Prostate gland (tissue), 2 donors: ENCODE results near the gene INPP5F. TPM values are rescaled to one million over a fixed set of nuclear protein-coding genes. Genes with fewer than 3 reads are reported as not detected.

Experiments used
- DNase-seq: peaks from one replicate; pipeline ENCODE4 v3.0.0-alpha.2; 2019; ENCODE audit warnings: low spot score
- H3K27ac ChIP-seq, 2 donors: fragments of 200-600 bp; sonication (generic); 2 replicates each; pipeline ENCODE4 v1.5.1; 2017 to 2019
- H3K27me3 ChIP-seq: fragments of 200-600 bp; sonication (generic); replicated peaks from 2 replicates; pipeline ENCODE4 v1.5.1; 2019; ENCODE audit not compliant: insufficient read depth
- H3K36me3 ChIP-seq, 2 donors: fragments of 200-600 bp; sonication (generic); 1 replicate in 1 of 2; 2 replicates in 1 of 2; pipeline versions ENCODE4 v1.5.1 to v1.8.1; 2017 to 2019
- H3K4me1 ChIP-seq: fragments of 200-600 bp; sonication (generic); replicated peaks from 2 replicates; pipeline ENCODE4 v1.5.1; 2019
- H3K4me3 ChIP-seq, 2 donors: fragments of 200-600 bp; sonication (generic); 2 replicates each; pipeline ENCODE4 v1.5.1; 2017 to 2019
- H3K9me3 ChIP-seq: fragments of 200-600 bp; sonication (generic); 2 replicates; pipeline ENCODE4 v1.5.1; 2017
- POLR2A ChIP-seq: fragments of 450-650 bp; IDR thresholded peaks from one replicate; pipeline ENCODE4 v1.6.1; 2016; ENCODE audit warnings: antibody characterized with exemption, mild to moderate bottlenecking
- POLR2AphosphoS5 ChIP-seq: sonication (generic); formaldehyde crosslinking; IDR thresholded peaks from one replicate; pipeline ENCODE4 v1.6.1; 2017; ENCODE audit warnings: antibody characterized with exemption
- WGBS: methylation state at CpG from one replicate; pipeline ENCODE4 v1.1.5; 2018; 5-methylcytosine and 5-hydroxymethylcytosine counted together
- intact Hi-C: fragments of 100-400 bp; cut with DNase I; formaldehyde crosslinking; loops from one replicate; pipeline ENCODE4 v1.14.2; 2022
- small RNA-seq, 2 donors: library from RNA; depleted of rRNA; stranded (forward); fragments of <200 nt; gene quantifications; one replicate each; pipeline ENCODE3, GENCODE V24; 2016
- total RNA-seq, 2 donors: library from RNA; depleted of rRNA; stranded (reverse); fragments of >200 nt; gene quantifications; one replicate each; pipeline ENCODE4 v1.1.0, GENCODE V29; 2016
- TF ChIP-seq, protein P1 (sequence below), 4 experiments: fragments of 200-600 bp in 2 of 4; fragments of 450-650 bp in 2 of 4; sonication (generic) in 2 of 4; IDR thresholded peaks; 1 replicate in 3 of 4; 2 replicates in 1 of 4; pipeline ENCODE4 v1.5.1; 2016 to 2019; ENCODE audit warnings: antibody characterized with exemption in 4 of 4, mild to moderate bottlenecking in 2 of 4, moderate library complexity in 2 of 4

Gene INPP5F
- total RNA-seq, 2 donors from 2014 or later: 8.6 to 15.9 TPM

- H3K9me3 ChIP-seq: no peaks in the 10 kb centered on the region
- 82% methylated on average over 2 of the region's 2 CpGs for WGBS
Measured at GRCh38 chr10:119878524-119878923, 152.7 kb downstream of the INPP5F start.

More at GRCh38 chr10:119878524-119878923, 152.7 kb downstream of the INPP5F start:
- H3K36me3 ChIP-seq: no peaks in the 10 kb centered on the region
- H3K27ac ChIP-seq: no peak overlapping the region
- TF ChIP-seq POLR2A (no peak), POLR2AphosphoS5 (no peak)
- TF ChIP-seq, protein P1, sequence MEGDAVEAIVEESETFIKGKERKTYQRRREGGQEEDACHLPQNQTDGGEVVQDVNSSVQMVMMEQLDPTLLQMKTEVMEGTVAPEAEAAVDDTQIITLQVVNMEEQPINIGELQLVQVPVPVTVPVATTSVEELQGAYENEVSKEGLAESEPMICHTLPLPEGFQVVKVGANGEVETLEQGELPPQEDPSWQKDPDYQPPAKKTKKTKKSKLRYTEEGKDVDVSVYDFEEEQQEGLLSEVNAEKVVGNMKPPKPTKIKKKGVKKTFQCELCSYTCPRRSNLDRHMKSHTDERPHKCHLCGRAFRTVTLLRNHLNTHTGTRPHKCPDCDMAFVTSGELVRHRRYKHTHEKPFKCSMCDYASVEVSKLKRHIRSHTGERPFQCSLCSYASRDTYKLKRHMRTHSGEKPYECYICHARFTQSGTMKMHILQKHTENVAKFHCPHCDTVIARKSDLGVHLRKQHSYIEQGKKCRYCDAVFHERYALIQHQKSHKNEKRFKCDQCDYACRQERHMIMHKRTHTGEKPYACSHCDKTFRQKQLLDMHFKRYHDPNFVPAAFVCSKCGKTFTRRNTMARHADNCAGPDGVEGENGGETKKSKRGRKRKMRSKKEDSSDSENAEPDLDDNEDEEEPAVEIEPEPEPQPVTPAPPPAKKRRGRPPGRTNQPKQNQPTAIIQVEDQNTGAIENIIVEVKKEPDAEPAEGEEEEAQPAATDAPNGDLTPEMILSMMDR (IDR thresholded peaks at IDR 0.05): no peak
- no peak overlapping the region for H3K4me3 ChIP-seq
- intact Hi-C loops: no loop called here
- H3K4me1 ChIP-seq: no peaks in the 10 kb centered on the region
- no peak for DNase-seq
- H3K27me3 ChIP-seq: no peaks in the 10 kb centered on the region

Small RNA genes within 50 kb of the gene (small RNA-seq; reads per million reads assigned to genes)
- gene RN7SL846P: 0 reads per million in 2 donors

Other genes with a start within 250 kb of the INPP5F start
- 10 to 100 TPM; 12.4 to 67.7 TPM for gene RGS10, start 183.3 kb upstream of the INPP5F start, total RNA-seq
- gene TIAL1, start 129.1 kb upstream of the INPP5F start, total RNA-seq: 10 to 100 TPM; 68.7 to 74.3 TPM
- gene BAG3, start 74.7 kb upstream of the INPP5F start, total RNA-seq: 10 to 100 TPM; 45.4 to 56.4 TPM
- 10 to 100 TPM; 37.6 to 45.4 TPM for gene MCMBP, start 146.8 kb downstream of the INPP5F start, total RNA-seq
- 10 to 100 TPM; 37.7 to 75.2 TPM for gene SEC23IP, start 166.7 kb downstream of the INPP5F start, total RNA-seq